Left lung (tissue), 10 donors: Measurements from ENCODE around the gene PRRT4. TPM values are rescaled to one million over a fixed set of nuclear protein-coding genes. Genes with fewer than 3 reads are reported as not detected.

Source experiments
- ATAC-seq: fragments of 200-7000 bp; cut with Tn5 transposase; one replicate; pipeline ENCODE4 v1.9.1; 2020; ENCODE audit warnings: moderate library complexity
- DNase-seq, 4 donors: peaks; one replicate each; pipeline ENCODE4 v3.0.0-alpha.2; 2013 to 2020
- H3K27ac ChIP-seq, 2 donors: fragments of 200-600 bp; sonication (generic) in 1 of 2; one replicate each; pipeline versions ENCODE4 v1.5.0 to v1.8.0; 2020 to 2021
- H3K27me3 ChIP-seq, 2 donors: fragments of 200-600 bp; sonication (generic) in 1 of 2; one replicate each; pipeline versions ENCODE4 v1.5.0 to v1.8.0; 2020 to 2021
- H3K36me3 ChIP-seq, 2 donors: fragments of 200-600 bp; sonication (generic) in 1 of 2; one replicate each; pipeline versions ENCODE4 v1.5.0 to v1.8.0; 2020 to 2021
- H3K4me1 ChIP-seq, 2 donors: fragments of 200-600 bp; one replicate each; pipeline ENCODE4 v1.8.0; 2021
- H3K4me3 ChIP-seq, 2 donors: fragments of 200-600 bp; sonication (generic) in 1 of 2; one replicate each; pipeline versions ENCODE4 v1.5.0 to v1.8.0; 2020 to 2021; ENCODE audit warnings: mild to moderate bottlenecking in 1 of 2
- H3K9me3 ChIP-seq, 2 donors: fragments of 200-600 bp; sonication (generic) in 1 of 2; one replicate each; pipeline versions ENCODE4 v1.5.0 to v1.8.0; 2020 to 2021
- CTCF ChIP-seq, 2 donors: fragments of 200-600 bp; sonication (generic) in 1 of 2; IDR thresholded peaks; one replicate each; pipeline versions ENCODE4 v1.5.0 to v1.8.0; 2021; ENCODE audit warnings: antibody characterized with exemption in 2 of 2
- intact Hi-C, 2 donors: fragments of 100-400 bp; cut with DNase I; formaldehyde crosslinking; loops; one replicate each; pipeline versions ENCODE4 v1.11.2 to v1.14.2; 2022
- polyA plus RNA-seq, 6 donors: library from polyadenylated mRNA; unstranded; fragments of 120-200 nt; gene quantifications; one replicate each; pipeline ENCODE4 v1.2.1, GENCODE V29; 2013; ENCODE audit not compliant: insufficient read length in 6 of 6
- total RNA-seq, 2 donors: library from RNA; stranded (reverse); fragmentation: NEBNext Ultra II Directional; extraction: Animal tissue kit (Norgen Biotek cat#: 25700); gene quantifications; one replicate each; pipeline ENCODE4 v1.2.1, GENCODE V29; 2021
- donor health status: DM: no; HTN: yes; CAD: no.
- donor health status: DM: no; HTN: no; CAD: no.

Gene PRRT4
- total and polyA plus RNA-seq, 8 donors, result 0.42 to 3.8 (median 2.7) TPM

GRCh38 chr7:128394904-128395496, 33.5 kb upstream of the PRRT4 start:
- intact Hi-C loops, result no loop called here
- DNase-seq (no peak), ATAC-seq (no peak)
- peaks cover 0 to 89% of the 10 kb centered on the region in 2 donors for H3K36me3 ChIP-seq
- no peaks in the 10 kb centered on the region for H3K4me1 ChIP-seq
- H3K27me3 ChIP-seq, result no peaks in the 10 kb centered on the region
- no peaks in the 10 kb centered on the region for H3K9me3 ChIP-seq
- H3K27ac ChIP-seq, result no peak overlapping the region
- no peak for TF ChIP-seq CTCF (IDR thresholded peaks at IDR 0.05)
- no peak overlapping the region for H3K4me3 ChIP-seq

- peaks cover 0 to 2% of the 10 kb centered on the region in 2 donors for H3K27me3 ChIP-seq
- H3K4me1 ChIP-seq, result peaks cover 0 to under 1% of the 10 kb centered on the region in 2 donors
- no peaks in the 10 kb centered on the region for H3K9me3 ChIP-seq
- no peak overlapping the region for H3K27ac ChIP-seq
- intact Hi-C loops, result no loop called here
- peaks cover 0 to 76% of the 10 kb centered on the region in 2 donors for H3K36me3 ChIP-seq
- no peak for TF ChIP-seq CTCF (IDR thresholded peaks at IDR 0.05)
- DNase-seq (peak in 1 of 4 donors; percentile 28), ATAC-seq (no peak)
- H3K4me3 ChIP-seq, result no peak overlapping the region
Observed at GRCh38 chr7:128393526-128394330, 32.2 kb upstream of the PRRT4 start.

DNA sequence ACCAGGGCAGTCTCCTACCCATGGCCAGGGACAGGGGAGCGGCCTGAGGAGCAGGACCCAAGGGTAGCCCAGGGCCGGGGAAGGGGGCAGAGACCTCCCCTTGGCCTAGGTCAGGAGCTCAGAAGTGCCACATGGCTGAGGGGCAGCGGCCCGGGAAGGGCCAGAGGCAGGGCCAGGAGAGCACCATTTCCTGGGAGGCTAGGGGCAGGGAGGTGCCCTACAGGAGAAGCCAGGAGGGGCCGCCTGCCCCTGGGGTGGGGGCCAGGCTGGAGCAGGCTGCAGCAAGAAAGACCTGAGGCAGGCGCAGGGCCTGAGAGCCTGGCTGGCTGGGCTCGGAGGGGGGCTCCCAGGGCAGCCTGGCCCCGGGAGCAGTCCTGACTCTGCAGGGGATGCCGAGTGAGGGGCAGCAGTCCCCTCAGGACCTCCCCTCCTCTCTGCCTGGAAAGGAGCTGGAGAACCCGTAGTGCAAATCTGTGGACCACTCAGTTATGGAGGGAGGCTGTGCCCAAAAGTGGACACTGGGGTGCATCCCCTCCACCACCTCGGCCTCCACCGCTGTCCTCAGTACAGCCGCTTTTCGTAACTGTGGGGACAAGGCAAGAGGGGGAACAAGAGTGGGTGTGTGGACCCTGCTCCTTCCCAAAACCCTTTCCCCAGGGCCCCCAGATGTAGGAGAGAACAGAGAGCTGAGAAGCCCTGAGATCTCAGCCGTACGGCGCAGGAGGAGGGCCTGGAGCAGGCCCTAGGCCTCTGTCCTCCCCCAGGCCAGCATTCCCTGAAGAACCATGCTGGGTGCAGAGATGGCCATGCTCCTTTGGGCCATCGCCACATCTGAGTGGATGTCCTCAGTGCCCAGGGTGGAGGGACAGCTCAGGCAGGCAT, 31.2 kb upstream of the PRRT4 start:
- Histone ChIP-seq H3K36me3 (peaks cover 0 to 66% of the 10 kb centered on the region in 2 donors), H3K27me3 (peaks cover 0 to 13% of the 10 kb centered on the region in 2 donors), H3K9me3 (no peaks in the 10 kb centered on the region), H3K27ac (no peak overlapping the region), H3K4me3 (no peak overlapping the region), H3K4me1 (peaks cover 0 to 10% of the 10 kb centered on the region in 2 donors)
- DNase-seq, result peak in 1 of 4 donors; percentile 22
- no peak for TF ChIP-seq CTCF (IDR thresholded peaks at IDR 0.05)
- ATAC-seq, result no peak
- intact Hi-C loops, result no loop called here

- Histone ChIP-seq H3K27me3 (peaks cover 0 to 13% of the 10 kb centered on the region in 2 donors), H3K27ac (no peak overlapping the region), H3K9me3 (no peaks in the 10 kb centered on the region), H3K36me3 (peaks cover 0 to 57% of the 10 kb centered on the region in 2 donors), H3K4me3 (no peak overlapping the region), H3K4me1 (peaks cover 0 to 11% of the 10 kb centered on the region in 2 donors)
- ATAC-seq, result no peak
- no peak for TF ChIP-seq CTCF (IDR thresholded peaks at IDR 0.05)
- intact Hi-C loops, result no loop called here
- peak in 1 of 4 donors; percentile 25 for DNase-seq
Observed at GRCh38 chr7:128391805-128392204, 30.3 kb upstream of the PRRT4 start.
